HEK293T (cell line): ENCODE data around the gene SQSTM1.

Experiments used
- CTCF ChIA-PET: fragments of 350-600 bp; formaldehyde crosslinking; extraction: SDS; loops from one replicate; lab custom pipeline; 2021; ENCODE audit warnings: antibody characterized with exemption, inconsistent platforms; lab: Yijun Ruan, JAX
- POLR2A ChIA-PET: fragments of 350-600 bp; formaldehyde crosslinking; extraction: SDS; loops from one replicate; lab custom pipeline; 2020; ENCODE audit warnings: antibody characterized with exemption, inconsistent platforms; lab: Yijun Ruan, JAX
- DNase-seq: peaks from one replicate; pipeline ENCODE4 v3.0.0; 2012; ENCODE audit warnings: mixed read lengths; ENCODE audit errors: extremely low spot score
- ARNT ChIP-seq: fragments of 450-650 bp; IDR thresholded peaks from 2 replicates; pipeline ENCODE4 v1.6.1; 2017; ENCODE audit warnings: mild to moderate bottlenecking
- BHLHE40 ChIP-seq: fragments of 450-650 bp; IDR thresholded peaks from 2 replicates; pipeline ENCODE4 v1.6.1; 2016; ENCODE audit warnings: mild to moderate bottlenecking, moderate library complexity, borderline replicate concordance
- CTBP1 ChIP-seq: fragments of 450-650 bp; IDR thresholded peaks from 2 replicates; pipeline ENCODE4 v1.6.1; 2016; ENCODE audit warnings: borderline replicate concordance
- ELF4 ChIP-seq: fragments of 450-650 bp; IDR thresholded peaks from 2 replicates; pipeline ENCODE4 v1.6.1; 2017; ENCODE audit warnings: antibody characterized with exemption
- FOXA1 ChIP-seq: fragments of 450-650 bp; IDR thresholded peaks from 2 replicates; pipeline ENCODE4 v1.6.1; 2016; ENCODE audit warnings: mild to moderate bottlenecking
- FOXK2 ChIP-seq: fragments of 450-650 bp; IDR thresholded peaks from 2 replicates; pipeline ENCODE4 v1.6.1; 2016; ENCODE audit warnings: mild to moderate bottlenecking
- FOXM1 ChIP-seq: fragments of 450-650 bp; IDR thresholded peaks from 2 replicates; pipeline ENCODE4 v1.6.1; 2017; ENCODE audit warnings: mild to moderate bottlenecking, borderline replicate concordance
- HDGF ChIP-seq: fragments of 450-650 bp; IDR thresholded peaks from 2 replicates; pipeline ENCODE4 v1.6.1; 2017; ENCODE audit warnings: antibody characterized with exemption, borderline replicate concordance
- L3MBTL2 ChIP-seq: fragments of 450-650 bp; conservative IDR thresholded peaks from 2 replicates; pipeline ENCODE4 v1.6.1; 2016; ENCODE audit warnings: mild to moderate bottlenecking
- LEF1 ChIP-seq: fragments of 450-650 bp; IDR thresholded peaks from 2 replicates; pipeline ENCODE4 v1.6.1; 2017; ENCODE audit warnings: mild to moderate bottlenecking, borderline replicate concordance
- NFRKB ChIP-seq: fragments of 450-650 bp; IDR thresholded peaks from 2 replicates; pipeline ENCODE4 v1.6.1; 2016; ENCODE audit warnings: mild to moderate bottlenecking, moderate library complexity
- PKNOX1 ChIP-seq: fragments of 450-650 bp; IDR thresholded peaks from 2 replicates; pipeline ENCODE4 v1.6.1; 2016
- SP1 ChIP-seq: fragments of 450-650 bp; IDR thresholded peaks from 2 replicates; pipeline ENCODE4 v1.6.1; 2017
- SUZ12 ChIP-seq: fragments of 450-650 bp; IDR thresholded peaks from 2 replicates; pipeline ENCODE4 v1.6.1; 2016; ENCODE audit warnings: mild to moderate bottlenecking
- TARDBP ChIP-seq: fragments of 450-650 bp; IDR thresholded peaks from 2 replicates; pipeline ENCODE4 v1.6.1; 2016
- ZNF384 ChIP-seq: fragments of 450-650 bp; IDR thresholded peaks from 2 replicates; pipeline ENCODE4 v1.6.1; 2016

The SQSTM1 gene

GRCh38 chr5:179798771-179799643 lies 21.7 kb upstream of the SQSTM1 start:
- POLR2A ChIA-PET = interaction anchor here (1.0 kb wide), 1 partner anchor 67 kb away, joined by 3 read pairs; no protein-coding TSS in a partner anchor
- CTCF ChIA-PET = interaction anchor here (0.7 kb wide), 1 partner anchor 36 kb away, joined by 3 read pairs; no protein-coding TSS in a partner anchor
- no peak for DNase-seq
- TF ChIP-seq FOXK2 (no peak), L3MBTL2 (no peak), SUZ12 (no peak), ZNF384 (no peak), LEF1 (no peak), FOXA1 (no peak), TARDBP (no peak), CTBP1 (no peak), ELF4 (no peak)

- no peak for TF ChIP-seq SUZ12
- DNase-seq = no peak
- ChIA-PET POLR2A (no interaction called here), CTCF (interaction anchor here (0.7 kb wide), 1 partner anchor 37 kb away, joined by 3 read pairs; no protein-coding TSS in a partner anchor)
Measured at GRCh38 chr5:179799644-179799973, 21.1 kb upstream of the SQSTM1 start.

DNA sequence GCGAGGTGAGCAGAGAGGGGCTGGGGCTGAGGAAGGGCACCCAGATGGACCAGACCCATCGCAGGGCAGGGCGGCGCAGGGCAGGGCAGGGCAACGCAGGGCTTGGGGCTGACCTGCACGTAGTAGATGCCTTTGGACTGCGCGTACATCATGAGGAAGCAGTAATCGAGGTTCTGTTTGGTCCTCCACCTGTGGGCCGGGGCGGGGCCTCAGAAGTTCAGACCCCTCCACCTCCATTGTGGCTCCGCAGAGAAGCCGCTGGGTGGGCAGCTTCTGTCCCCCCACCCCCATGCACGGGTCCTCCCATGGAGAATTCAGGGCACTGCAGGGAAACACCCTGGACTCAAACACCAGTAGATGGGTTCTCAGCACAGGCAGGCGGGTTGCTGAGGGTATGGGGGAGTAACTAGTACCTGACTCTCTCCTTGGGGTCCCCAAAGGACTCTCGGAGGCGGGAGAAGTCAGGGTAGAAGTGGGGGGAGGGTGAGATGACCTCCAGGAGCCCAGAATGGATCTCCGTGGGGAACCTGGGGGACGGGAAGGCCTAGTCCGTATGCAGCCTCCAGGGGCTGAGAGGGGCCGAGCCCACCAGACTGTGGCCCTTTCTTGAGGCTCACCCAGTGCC lies 20.5 kb upstream of the SQSTM1 start:
- ChIA-PET CTCF (no interaction called here), POLR2A (no interaction called here)
- DNase-seq = no peak
- no peak for TF ChIP-seq TARDBP
- no peak for TF ChIP-seq ZNF384
- no peak for TF ChIP-seq ARNT
- no peak for TF ChIP-seq CTBP1
- no peak for TF ChIP-seq LEF1
- TF ChIP-seq FOXM1 = no peak
- no peak for TF ChIP-seq FOXK2
- TF ChIP-seq HDGF = no peak
- no peak for TF ChIP-seq NFRKB
- TF ChIP-seq SP1 = no peak
- TF ChIP-seq SUZ12 = no peak
- no peak for TF ChIP-seq ELF4
- TF ChIP-seq BHLHE40 = no peak
- no peak for TF ChIP-seq L3MBTL2
- no peak for TF ChIP-seq PKNOX1
- no peak for TF ChIP-seq FOXA1

- TF ChIP-seq NFRKB (no peak), TARDBP (no peak), FOXM1 (no peak), L3MBTL2 (no peak), ARNT (no peak), PKNOX1 (no peak), HDGF (no peak), BHLHE40 (no peak), ELF4 (no peak), CTBP1 (no peak), LEF1 (no peak), FOXA1 (no peak), SP1 (no peak), FOXK2 (no peak)
- ChIA-PET CTCF (no interaction called here), POLR2A (no interaction called here)
- DNase-seq = no peak
Measured at GRCh38 chr5:179800696-179801201, 20.0 kb upstream of the SQSTM1 start.

GRCh38 chr5:179801304-179802206 lies 19.1 kb upstream of the SQSTM1 start:
- POLR2A ChIA-PET = interaction anchor here (1.0 to 1.4 kb wide), 4 partner anchors 9 to 26 kb away, joined by 3 to 5 read pairs (median 4); partner anchors contain the start of gene SQSTM1
- CTCF ChIA-PET = interaction anchor here (0.6 to 1.2 kb wide), 15 partner anchors 10 to 289 kb away, joined by 3 to 11 read pairs (median 4); partner anchors contain the start of gene MAML1
- peak; percentile 81 for DNase-seq
- no peak for TF ChIP-seq HDGF
- TF ChIP-seq CTBP1 = peak; percentile 64; the same call in 1 of the 2 replicates
- no peak for TF ChIP-seq LEF1
- TF ChIP-seq PKNOX1 = no peak
- TF ChIP-seq ARNT = peak; percentile 92
